GM21717 (cell line): ENCODE data around the gene ICAM3.

Experiments used
- ATAC-seq: cut with Tn5 transposase; IDR thresholded peaks from one replicate; pipeline ENCODE4 v1.9.1; 2021; ENCODE audit warnings: mild to moderate bottlenecking, moderate library complexity; ENCODE audit not compliant: unreplicated experiment

Gene ICAM3

DNA sequence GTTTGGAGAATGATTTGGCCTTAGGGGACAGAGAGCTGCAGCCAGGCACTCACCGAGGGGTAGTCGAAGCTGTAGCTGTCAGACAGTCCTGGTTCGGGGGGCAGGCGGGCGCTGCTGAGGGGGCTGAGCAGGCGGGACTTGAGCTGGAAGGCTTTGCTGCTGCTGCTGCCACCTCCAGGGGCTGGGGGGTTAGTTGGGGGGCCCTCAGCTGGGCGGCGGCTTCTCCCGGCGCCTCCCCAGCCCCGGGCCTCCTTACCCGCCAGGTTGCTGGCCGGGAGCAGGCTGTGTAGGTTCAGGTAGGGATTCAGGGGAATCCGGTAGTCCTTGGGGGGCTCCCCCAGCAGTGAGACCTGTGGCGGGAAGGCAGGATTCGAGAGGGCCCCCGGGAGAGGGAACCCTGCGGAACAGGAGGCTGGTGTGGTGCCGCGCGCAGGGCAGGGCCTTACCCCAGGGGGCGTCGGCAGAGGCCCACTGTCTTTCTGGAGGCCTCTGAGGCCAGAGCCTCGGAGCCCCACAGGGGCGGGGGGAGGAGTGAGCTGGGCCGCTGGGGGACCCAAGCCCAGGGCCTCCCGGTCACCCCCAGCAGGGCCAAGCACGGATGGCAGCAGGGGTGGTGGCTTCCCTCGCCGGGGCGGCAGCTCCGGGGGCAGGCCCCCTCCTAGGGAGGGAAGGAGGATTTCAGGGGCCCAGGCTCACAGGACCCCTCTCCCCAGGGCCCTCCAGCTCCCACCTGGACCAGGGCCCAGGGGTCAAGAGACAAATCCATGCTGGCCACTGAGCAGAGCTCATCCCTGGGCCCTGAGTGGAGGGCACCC lies 18.6 kb downstream of the ICAM3 start:
- no peak for ATAC-seq

DNA sequence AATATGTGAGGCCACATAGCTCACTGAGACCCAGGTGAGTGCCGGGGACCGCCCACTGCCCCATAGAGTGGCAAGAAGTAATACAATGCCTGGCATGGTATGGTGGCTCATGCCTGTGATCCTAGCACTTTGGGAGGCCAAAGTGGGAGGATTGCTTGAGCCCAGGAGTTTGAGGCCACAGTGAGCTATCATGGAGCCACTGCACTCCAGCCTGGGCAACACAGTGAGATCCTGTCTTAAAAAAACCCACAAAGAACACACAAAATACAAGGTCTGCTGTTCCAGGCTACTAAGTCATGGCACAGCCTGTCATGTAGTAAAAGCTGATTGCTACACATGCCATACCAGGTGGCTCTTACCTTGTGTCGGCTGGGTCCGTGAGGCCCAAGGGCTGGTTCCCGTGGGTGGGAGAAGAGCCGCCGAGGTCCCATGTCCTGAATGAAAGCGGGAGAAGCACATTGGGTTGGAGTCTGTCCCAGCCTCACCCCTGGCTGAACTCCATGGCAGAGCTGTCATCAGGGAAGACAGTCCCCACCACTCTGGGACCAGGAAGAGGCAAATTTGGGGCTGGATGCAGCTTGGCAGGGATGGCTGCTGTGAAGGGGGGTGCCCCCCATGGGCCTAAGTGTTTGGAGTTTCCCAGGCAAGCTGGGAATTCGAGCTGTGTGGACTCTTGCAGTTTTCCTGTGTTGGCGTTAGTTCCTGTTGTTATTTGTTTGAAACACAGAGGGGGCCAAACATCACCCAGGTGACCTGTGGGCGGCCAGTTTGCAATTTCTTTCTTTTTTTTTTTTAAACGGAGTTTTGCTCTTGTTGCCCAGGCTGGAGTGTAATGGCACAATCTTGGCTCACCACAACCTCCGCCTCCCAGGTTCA lies 20.4 kb downstream of the ICAM3 start:
- ATAC-seq, result no peak

DNA sequence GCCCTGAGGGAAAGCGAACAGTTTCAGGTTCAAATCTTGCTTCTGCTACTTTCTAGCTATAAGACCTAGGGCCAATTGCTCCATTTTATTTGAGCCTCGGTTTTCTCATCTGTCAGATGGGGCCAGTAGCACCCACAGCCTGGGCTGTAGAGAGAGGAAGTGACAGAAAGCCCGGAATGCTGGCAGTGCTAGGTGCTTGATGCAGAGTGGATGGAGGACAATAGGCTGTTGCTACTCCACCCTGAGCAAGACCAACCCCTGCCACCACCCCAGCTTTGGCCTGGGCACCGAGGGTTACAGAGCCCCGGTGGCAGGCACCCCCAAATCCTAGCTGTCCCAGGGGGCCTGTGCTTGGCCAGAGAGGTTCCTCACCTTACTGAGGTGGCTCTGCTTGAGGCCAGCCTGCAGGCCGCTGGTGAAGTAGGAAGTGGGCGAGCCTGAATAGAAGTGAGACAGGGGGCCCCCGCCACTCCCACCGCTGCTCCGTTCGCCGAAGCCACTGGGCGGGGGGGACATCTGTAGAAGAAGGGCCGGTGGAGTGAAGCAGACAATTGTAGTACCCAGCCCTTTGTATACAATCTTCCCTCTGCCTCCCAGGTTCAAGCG lies 21.5 kb downstream of the ICAM3 start:
- no peak for ATAC-seq

DNA sequence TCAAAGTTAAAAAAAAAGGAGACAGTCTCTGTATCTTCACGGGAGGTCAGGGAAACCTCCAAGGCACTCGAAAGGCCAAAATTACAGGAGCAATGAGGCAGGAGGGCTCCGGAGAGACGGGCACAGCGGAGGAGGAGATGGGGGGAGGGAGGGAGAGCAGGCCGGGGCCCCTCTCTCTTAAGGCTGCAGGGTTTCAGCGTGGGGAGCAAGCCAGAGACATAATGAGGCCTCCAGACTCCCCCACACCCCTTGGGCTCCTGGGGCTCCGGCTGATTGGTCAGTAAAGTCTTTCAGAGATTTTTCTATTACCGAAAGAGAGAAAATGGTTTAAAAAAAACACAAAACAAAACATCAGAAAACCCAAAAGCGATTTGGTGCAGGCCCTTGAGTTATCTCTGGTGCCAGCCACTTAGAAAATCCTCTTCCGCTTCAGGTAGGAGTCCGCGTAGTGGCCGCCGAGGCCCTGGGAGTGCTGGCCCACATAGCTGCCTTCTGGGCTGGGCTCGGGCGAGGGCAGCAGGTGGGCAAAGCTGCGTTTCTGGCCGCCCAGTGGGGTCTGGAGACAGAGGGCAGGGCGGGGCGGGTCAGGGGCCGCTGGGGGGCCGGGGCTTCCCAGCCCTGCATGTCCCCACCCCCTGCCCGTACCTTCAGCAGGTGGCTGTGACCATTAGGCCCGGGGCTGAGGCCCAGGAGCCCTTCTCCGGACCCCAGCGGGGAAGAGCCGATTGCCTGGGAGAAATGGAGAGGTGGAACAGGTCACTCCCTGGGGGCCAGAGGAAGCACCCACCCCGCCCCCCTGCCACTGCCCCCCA lies 22.2 kb downstream of the ICAM3 start:
- ATAC-seq, result no peak

DNA sequence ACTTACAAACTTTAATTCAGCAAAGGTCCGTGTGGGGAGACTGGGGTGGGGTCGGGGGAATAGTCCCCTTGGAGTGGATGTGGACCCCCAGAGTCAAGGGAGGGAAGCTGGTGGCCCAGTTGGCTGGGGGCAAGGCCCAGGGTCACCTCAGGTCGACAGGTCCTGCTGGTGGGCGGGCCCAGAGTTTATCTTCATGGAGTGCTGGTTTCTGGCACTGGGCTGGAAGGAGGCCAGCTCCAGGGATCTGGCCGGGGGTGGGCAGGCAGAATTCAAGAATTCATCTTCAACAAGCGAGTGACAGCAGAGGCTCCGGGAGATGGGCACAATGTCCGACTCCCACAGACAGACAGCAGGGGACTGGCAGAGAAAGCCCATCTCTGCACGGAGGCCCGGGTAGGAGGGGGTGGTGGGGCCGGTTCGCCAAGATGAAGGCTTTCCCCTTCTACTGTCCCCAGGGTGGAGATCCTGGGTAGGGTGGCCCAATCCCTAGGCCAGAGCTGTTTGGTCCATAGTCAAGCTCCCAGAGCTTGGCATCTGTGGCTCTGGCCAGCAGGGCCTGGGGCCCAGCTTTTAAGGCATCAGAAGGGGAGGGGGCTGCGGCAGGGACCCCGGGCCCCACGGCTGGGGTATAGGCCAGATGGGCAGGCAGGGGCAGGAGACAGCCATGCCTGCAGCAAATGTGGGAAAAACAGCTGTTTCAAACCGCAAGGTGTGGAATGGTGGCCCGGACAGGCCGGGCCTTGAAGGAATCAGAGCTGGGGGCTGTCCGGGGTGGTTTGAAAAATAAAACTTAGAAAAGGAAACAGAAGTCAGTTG lies 23.0 kb downstream of the ICAM3 start:
- no peak for ATAC-seq

DNA sequence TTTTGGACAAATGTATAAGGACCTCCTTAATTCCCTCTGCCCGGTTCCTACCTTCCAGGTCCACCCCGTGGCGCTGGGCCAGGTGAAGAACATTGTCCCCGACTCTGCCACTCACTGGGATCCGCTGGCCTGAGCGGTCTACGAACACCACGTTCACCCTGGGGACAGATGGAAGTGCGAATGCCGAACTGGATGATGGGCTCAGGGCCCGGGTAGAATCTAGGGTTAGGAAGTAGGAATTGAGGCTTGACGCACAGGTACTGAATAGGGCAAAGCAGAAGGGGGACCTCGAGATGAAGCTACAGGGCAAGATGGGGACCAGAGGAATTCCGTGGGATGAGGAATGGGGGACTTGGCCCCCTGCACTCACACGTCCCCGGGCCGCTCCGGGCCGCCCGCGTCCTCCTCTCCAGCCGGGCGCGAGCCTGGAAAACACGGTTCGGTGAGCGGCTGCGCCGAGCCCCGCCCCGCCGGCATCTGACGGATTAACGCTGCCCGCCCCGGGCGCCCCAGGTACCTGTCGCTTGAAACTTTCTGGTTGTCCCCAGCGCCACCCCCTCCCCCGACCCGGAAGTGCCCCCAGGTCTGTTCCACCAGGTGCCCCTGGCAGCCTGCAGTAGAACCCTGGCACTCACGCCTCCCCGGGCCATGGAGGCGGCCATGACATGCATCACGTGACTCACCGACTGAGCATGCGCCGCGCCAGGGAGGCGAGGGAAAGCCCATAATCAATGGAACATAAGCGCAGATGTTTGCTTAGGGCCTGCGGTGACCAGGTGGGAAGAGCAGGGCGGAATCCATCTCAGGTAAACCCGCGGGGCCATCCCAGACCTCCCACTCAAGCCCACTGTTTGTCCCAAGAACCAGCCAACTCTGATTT lies 23.8 kb downstream of the ICAM3 start, which contains the start of gene FDX2:
TSS of gene FDX2 (minus strand) at position 681 of the 880 bp plus-strand sequence. CDS start at position 662, 19 bp downstream.
- ATAC-seq, result no peak

DNA sequence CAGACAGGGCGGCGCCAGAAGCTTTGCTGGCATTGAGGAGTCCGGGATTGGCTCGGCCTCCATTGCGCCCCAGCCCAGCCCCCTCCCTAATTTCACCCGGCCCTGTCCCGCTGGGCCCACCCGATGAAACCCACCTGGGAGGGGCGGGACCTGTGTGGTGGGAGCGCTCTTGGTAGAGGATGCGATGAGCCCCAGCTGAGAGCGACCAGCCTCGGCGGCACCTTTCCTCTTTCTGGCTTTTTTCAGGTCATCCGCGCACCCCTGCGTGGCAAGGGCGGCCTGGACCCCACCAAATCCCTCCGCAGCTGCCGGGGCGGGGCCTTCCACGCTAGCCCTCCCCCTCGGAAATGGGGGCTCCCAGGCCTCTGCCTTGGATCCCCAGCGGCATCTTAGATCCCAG lies 30.0 kb downstream of the ICAM3 start, which contains the start of gene ZGLP1:
TSS of gene ZGLP1 (minus strand) at position 393 of the 400 bp plus-strand sequence.
- no peak for ATAC-seq

DNA sequence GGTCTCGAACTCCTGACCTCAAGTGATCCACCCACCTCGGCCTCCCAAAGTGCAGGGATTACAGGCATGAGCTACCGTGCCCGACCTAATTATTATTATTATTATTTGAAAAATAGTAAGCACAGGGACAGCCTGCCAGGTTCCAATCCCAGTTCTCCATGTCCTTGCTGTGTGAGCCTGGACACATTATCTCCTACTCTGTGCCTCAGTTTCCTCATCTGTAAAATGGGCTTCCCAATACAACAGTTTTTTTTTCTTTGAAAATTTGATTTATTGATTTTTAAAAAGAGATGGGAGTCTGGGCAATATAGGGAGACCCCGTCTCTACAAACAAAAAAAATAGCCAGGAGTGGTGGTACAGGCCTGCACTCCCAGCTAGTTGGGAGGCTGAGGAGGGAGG lies 33.1 kb downstream of the ICAM3 start:
- ATAC-seq, result no peak

DNA sequence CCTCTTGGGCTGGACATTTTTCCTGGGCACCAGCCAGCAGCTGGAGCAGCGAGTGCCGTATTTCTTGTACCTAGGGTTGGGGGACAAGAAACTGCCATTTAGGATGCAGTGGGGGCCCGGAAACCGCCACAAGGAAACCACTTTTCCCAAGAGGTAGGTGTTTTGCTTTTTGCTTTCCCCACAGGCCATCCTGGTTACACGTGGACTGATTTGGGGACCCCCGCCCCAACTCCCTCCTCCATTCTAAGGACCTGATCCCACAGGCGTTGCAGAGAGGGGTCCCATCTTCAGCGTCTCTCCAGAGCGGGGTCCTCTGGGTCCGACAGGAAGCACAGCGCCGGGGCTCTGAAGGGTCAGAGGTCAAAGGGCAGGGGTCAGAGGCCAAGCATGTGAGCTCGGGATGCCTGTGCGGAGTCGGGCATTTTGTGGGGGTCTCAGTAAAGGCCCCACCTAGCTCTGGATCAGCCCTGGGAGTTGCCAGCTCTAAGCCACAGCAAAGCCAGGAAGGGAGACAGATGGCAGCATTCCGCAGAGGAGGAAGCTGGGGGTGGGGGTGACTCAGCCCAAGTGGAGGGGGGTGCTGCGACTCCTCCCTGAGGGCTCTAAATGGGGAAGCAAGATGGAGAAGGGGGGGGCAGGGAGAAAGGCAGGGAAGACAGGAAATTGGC lies 34.2 kb downstream of the ICAM3 start:
- ATAC-seq, result no peak

DNA sequence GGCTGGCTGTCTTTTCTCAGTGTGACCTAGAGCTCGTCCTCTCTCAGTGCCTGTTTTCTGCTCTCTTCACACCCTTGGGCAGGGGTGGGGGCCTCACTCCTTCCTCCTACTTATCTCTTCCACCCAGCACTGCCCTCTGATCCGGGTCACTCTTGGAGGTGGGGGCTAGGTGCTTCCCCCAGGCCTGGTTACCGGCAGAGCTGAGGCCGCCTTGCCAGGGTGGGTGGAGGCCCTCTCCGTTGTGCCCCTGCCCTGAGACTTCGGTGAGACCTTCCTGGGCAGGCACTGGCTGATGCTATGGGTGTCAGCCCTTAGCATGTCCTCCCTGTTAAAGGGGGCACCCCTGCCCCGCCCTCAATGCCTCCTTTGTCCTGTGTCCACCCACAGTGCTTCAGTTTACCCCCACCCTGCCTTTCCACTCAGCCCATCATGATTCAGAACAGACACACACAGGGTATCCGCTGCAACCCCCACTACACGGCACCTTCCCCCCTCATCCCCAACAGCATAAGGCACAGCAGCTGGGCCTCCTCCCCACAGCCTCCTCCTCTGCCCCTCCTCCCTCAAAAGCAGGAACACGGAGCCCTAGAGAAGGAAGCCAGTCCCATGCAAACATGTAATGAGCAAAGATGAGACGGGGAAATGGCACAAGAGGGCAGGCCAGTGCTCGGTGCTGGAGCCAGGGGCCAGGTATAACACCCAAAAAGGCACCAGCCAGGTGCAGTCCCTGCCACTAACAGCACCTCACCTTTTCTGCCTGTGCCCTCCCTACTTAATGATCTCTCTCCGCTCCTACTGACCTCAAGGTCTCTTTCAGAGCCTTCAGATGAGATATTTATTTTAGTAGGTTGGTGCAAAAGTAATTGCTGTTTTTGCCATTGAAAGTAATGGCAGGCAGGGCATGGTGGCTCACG lies 39.6 kb downstream of the ICAM3 start:
- ATAC-seq, result no peak

DNA sequence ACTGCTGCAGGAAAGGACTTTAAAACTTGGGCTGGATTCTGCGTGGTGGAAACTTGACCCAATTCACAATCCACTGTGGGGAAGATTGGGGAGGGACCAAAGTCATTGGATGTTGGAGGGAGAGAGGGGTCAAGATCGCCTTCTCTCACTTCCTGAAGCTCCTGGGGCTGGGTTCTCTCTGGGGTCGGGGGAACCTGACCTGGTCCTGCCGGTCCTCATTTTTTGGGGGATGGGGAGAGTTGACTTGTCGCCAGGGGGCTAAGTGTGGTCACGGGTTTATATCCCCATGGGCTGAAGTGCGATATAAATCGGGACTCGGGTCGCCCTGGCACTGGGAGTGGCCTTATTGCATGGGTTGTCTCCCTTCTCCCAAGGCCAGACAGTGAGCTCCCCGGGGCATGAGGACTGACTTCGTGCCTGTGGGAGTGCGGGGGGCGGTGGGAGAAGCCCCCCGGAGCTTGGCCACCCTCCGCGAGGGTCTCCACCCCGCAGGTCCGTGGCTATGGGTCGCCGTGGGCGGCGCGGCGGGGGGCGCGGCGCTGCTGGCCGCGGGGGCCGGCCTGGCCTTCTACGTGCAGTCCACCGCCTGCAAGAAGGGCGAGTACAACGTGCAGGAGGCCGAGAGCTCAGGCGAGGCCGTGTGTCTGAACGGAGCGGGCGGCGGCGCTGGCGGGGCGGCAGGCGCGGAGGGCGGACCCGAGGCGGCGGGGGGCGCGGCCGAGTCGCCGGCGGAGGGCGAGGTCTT lies 43.4 kb downstream of the ICAM3 start:
- no peak for ATAC-seq

DNA sequence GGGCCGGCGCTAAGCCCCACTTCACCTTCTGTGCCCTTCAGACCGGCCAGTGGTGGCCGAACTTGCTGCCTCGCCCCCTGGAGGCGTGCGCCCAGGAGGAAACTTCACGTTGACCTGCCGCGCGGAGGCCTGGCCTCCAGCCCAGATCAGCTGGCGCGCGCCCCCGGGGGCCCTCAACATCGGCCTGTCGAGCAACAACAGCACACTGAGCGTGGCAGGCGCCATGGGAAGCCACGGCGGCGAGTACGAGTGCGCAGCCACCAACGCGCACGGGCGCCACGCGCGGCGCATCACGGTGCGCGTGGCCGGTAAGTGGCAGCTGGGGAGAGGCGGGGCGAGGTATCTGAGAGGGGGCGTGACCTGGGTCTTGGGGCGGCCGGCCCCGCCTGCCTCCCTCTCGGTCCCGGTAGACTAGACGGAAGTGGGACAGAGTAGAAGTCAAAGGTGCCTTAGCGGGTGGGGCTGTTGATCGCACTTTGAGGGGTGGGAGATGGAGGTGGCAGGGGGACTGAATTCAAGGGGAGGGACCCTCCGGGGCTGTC lies 44.0 kb downstream of the ICAM3 start:
- no peak for ATAC-seq

DNA sequence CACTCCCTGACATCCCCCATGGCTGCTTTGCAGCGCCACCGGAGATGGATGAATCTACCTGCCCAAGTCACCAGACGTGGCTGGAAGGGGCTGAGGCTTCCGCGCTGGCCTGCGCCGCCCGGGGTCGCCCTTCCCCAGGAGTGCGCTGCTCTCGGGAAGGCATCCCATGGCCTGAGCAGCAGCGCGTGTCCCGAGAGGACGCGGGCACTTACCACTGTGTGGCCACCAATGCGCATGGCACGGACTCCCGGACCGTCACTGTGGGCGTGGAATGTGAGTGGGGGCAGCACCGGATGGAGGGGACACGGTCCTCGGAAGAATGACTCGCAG lies 45.1 kb downstream of the ICAM3 start:
- no peak for ATAC-seq

DNA sequence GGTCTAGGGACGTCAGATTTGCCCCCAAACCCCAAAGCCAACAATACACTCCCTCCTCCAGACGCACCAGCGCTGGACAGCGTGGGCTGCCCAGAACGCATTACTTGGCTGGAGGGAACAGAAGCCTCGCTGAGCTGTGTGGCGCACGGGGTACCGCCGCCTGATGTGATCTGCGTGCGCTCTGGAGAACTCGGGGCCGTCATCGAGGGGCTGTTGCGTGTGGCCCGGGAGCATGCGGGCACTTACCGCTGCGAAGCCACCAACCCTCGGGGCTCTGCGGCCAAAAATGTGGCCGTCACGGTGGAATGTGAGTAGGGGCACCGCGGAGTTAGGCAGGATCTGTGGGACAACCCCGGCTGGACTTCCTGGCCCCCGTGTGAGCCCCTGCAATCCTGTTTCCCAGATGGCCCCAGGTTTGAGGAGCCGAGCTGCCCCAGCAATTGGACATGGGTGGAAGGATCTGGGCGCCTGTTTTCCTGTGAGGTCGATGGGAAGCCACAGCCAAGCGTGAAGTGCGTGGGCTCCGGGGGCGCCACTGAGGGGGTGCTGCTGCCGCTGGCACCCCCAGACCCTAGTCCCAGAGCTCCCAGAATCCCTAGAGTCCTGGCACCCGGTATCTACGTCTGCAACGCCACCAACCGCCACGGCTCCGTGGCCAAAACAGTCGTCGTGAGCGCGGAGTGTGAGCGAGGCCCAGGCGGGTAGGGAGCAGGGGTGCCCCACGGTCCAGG lies 45.6 kb downstream of the ICAM3 start:
- no peak for ATAC-seq

DNA sequence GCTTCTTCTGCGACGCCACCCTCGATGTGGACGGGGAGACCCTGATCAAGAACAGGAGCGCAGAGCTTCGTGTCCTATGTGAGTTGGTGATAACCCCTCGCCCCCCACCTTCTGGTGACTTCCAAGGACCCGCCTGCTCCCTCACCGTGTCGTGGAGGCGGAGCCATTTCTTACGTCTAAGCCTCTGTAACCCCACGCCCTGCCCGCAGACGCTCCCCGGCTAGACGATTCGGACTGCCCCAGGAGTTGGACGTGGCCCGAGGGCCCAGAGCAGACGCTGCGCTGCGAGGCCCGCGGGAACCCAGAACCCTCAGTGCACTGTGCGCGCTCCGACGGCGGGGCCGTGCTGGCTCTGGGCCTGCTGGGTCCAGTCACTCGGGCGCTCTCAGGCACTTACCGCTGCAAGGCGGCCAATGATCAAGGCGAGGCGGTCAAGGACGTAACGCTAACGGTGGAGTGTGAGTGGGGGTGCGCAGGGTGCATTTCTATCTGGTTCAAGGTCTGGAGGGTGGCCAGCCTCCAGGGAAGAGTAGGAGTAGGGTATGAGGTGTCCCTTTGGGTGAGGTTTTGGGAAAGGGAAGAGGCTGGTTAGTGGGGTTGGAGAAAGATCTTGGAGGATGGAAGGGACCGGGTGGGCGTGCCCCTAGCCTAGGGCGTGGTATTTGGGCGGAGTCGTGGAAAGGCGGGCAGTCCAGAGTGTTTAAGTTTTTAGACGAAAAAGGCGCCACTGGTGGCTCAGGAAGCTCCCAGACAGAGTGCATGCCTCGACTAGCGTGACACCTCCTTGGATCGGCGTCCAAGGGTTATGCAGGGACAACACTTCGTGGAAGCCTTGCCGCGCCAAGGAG lies 46.4 kb downstream of the ICAM3 start:
- ATAC-seq, result no peak
